GM21717 (cell line): ENCODE results near the gene COG5.

Experiments used
- ATAC-seq: cut with Tn5 transposase; IDR thresholded peaks from one replicate; pipeline ENCODE4 v1.9.1; 2021; ENCODE audit warnings: mild to moderate bottlenecking, moderate library complexity; ENCODE audit not compliant: unreplicated experiment

COG5 gene

DNA sequence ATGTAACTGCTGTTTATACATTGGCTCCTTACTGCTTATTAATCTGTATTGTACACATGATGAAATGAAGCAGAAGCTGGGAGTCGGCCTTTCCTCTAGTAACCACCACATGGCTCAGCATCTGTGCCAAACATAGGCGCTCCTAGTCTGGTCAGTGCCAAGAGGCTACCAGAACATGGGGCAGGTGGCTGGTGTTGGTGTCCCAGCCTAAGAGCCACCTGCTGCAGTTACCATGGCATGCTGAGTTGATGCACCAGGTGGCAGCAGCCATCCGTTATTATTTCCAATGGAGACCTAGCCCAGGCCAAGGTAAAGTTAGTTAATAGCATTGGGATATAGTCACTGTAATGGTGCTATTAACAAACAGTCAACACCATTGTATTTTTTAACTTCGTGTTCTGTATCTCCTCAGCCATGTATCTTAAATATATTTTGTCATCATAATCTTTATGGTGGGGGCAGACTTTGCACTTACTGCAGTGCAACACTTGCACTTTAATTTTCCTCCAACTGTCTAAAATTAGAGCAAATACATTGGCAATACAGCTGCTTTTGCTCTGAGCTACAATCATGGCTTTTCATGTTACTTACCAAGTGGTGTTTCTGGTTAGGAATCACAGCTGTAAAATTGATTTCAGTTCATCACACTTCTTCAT, 361.8 kb downstream of the COG5 start:
- ATAC-seq: no peak

GRCh38 chr7:107196834-107197610, 366.7 kb downstream of the COG5 start:
- ATAC-seq: no peak

DNA sequence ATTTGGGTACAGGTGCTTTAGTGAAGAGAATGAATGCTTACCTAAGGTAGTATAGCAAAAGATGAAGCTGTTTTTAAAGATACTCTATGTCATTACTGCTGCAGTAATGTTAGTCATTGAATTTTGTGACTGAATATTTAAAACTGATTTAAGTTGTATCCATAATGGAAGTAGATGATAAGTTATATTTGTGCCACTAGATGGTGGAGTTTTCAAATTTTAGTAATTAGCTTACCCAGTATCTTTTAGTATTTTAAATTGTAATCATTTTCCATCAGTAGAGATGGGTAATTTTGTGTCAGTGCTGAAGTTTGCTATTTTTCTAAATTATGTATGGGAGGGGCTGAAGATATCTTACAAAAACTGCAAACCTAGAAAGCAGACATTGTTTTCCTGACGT, 369.7 kb downstream of the COG5 start:
- ATAC-seq: no peak

DNA sequence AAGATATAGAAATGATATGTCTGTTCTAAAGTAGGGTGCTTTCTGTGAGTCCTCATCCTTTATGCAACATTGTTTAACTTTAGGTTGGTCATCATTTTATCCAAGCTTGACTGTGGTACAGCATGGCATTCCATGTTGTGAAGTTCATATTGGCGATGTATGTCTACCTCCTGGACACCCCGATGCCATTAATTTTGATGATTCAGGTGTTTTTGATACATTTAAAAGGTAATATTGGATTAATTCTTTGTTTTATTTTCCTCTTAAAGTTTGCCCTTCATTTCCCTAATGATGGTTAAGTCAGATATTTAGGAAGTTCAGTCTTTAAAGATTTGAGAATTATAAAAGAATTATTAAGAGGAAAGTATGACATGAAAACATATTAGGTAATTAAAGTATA, 373.6 kb downstream of the COG5 start:
- ATAC-seq: no peak

DNA sequence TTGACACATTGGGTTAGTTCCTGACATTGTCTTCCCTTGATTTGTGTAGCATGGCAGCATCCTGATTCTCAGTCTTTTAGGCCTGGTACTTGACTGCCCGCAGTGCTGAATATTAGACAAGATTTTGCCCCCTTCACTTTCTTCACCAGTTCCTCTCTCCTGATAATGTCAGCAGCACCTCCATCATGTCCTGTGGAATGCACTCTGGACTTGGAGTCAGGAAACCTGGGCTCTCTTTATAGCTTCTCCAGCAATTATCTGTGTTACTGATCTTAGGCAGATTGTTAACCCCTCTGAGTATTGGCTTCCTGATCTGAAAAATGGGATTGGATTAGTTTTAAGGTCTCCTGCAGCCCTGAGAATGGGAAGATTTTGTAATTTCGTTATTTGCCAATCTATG, 375.9 kb downstream of the COG5 start:
- no peak for ATAC-seq

- ATAC-seq: no peak
Measured at GRCh38 chr7:107186240-107186639, 377.5 kb downstream of the COG5 start.

- no peak for ATAC-seq
Measured at GRCh38 chr7:107185716-107186115, 378.0 kb downstream of the COG5 start.

GRCh38 chr7:107181172-107181571, 382.5 kb downstream of the COG5 start:
- no peak for ATAC-seq

DNA sequence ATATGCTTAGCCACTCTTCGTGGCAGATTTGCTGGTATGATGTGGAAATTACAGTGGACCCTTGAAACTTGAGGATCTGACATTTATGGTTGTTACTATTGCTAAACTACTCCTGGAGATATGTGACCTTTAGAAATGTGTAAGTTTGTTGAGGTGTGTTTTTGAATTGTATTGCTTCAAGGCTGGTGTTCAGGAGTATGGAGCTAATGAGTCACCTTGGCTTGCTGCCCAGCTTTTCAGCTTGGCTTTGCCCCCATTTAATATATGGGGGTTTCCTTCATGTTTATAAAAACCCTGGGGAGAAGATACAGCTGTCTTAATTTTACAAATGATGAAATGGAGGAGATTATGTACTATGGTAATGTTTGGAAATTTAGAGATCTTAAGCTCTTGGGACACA, 383.3 kb downstream of the COG5 start:
- ATAC-seq: no peak

- no peak for ATAC-seq
Measured at GRCh38 chr7:107179326-107180164, 384.2 kb downstream of the COG5 start.

GRCh38 chr7:107173691-107174406, 389.9 kb downstream of the COG5 start:
- peak; percentile 50 for ATAC-seq

DNA sequence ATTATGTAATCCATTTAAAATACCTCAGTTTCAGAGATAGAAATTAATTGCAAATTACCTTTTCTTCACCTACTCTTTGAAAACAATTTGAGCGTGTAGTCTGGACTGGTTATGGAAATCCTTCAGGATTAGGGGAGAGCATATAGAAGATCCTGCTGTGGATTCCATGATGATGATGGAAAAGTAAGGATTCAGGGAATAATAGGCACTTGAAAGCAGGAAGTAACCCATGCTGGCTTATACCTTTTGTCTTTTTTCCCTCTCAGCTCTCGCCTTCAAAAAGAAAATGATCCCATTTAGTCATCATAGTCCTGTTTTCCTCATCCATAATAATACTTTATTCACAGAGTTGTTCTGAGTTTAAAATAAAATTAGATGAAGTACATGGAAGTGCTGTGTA, 390.5 kb downstream of the COG5 start:
- ATAC-seq: no peak

- no peak for ATAC-seq
Measured at GRCh38 chr7:107172276-107173032, 391.3 kb downstream of the COG5 start.

- no peak for ATAC-seq
Measured at GRCh38 chr7:107171496-107171895, 392.2 kb downstream of the COG5 start.

DNA sequence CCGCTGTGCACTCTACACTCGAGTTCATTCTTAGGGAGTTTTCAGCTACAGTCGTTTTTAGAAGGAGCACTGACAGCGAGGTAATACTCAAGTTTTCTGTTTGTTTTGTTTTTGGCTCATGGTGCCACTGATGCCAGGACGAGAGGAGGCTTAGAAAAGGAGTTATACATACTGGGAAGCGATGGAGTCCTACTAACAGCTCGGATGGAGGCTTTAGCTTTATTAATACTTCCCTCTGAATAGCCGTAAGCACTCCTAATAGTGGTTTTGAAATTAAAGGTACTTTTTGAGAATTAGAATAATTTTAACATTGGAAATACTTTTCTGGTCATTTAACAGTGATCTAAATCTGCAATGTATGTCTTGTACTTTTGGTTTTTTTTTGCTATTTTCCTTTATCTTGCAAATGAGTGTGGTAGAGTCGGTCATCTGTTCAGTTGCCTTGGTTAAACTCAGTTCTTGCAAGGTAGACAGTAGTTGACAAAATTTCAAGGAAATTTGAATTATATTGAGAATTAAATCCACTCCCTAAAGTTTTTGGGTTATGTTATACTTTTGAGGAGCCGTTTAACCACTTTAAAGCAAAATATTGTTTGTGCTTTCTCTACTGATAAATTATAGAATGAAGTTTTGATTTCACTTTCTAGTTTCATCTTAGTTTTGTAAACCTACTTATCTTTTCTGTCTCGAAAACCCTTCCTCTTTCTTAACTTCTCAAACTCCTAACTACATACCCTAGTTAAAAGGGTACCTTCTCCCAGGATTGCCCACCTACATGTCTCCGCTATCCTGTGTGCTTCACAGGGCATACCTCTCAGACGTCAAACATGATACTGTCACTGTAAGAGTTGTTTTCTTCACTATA, 393.4 kb downstream of the COG5 start:
- ATAC-seq: no peak

DNA sequence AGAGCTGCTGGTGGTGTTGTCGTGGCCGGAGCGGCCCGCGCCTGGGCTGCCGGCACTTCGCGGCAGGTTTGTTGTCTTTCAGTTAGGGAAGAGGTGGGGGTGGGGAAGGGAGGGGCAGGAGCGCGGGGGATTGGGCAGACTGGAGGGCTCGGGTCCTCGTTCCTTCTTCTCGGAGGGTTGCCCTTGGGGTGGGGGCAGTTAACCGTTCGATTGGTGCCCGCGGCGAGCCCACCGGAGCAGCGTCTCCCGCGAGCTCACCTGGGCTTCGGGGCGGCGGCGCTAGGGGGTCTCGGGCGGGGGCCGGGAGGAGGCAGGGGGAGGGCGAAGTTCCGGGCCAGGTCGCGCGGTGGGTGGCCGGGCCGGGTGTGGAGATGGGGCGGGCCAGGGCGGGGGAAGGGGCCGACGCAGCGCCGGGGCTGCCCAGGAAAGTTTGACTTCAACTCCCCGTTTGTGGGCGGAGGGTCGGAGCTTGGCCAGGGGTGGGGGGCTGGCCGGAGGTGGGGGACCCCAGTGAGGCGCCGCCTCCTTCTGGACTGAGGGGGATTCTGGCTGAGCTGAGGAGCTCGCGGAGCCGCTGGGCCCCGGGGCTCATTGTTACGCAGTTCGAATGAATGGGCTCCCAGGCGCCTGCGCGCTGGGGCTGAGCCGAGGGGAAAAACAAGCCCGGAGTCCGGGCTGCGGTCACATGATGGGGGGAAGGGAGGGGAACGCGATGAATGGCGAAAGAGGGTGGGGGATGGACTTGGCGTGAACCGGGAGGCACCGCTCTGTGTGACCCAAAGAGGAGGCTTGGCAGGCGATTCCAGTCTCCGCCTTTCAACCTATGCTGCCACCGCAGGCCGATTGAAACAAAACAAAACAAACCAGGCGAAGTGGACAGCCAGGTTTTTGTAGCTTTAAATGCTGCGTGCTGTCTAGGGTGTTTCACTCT, 394.3 kb downstream of the COG5 start:
- ATAC-seq: peak; percentile 23

DNA sequence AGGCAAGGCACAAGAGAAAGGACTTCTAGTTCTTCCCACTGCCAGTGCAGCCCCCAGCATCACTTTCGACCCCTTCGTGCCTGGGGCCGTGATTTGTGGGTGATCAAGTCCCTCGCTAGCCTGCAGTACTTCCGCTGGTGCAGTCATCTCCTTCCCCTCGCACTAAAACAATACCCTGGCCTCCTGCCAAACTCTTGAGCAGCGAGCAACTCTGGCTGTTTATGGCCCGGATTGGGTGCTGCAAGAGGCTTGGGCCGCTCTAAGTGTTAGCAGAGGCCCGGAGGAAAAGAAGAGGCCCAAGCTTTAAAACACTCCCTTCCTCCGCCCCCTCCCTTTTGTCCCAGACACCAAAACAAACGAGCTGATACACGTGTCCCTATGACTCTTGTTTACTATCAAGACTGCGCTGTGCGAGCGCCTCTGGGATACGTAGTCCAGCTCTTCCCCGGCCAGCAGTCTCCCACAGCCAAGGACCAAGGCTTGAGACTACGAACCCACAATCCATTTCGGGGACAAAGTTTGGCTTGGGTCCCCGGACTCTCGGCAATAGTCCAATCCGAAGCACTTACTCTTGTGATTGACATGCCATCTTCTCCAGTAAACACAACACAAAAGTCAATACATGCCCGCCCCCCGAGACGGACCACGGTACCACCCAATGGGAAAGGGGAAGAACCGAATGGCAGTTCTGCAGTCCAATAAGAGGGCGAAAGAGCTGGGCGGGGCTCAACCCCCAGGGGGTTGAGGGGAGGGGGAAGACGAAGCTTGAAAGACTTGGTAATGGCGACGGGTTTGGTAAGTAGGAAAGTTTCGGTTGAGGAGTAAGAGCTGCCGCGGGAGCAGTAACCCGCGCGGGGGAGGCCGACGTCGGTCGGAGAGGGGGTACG, 395.2 kb downstream of the COG5 start, which contains the start of gene HBP1:
TSS of gene HBP1 (plus strand) at position 771 of the 887 bp plus-strand sequence. CDS start 10,891 bp downstream, outside the sequence.
- peak; percentile 89 for ATAC-seq
